MCF 10A (cell line): ENCODE results near the gene RPTOR. TPM values are rescaled to one million over a fixed set of nuclear protein-coding genes. Genes with fewer than 3 reads are reported as not detected.

Experiments used
- BruUV-seq: library from RNA; stranded (reverse); fragments of 400-500 nt; replicated peaks from 2 replicates; lab custom pipeline; 2021; lab: Mats Ljungman, UMichigan
- CTCF ChIA-PET: fragments of 300-600 bp; sonication (Branson Sonifier 250); formaldehyde crosslinking; extraction: SDS; loops from one replicate; lab custom pipeline; 2021; ENCODE audit warnings: antibody characterized with exemption, inconsistent platforms; lab: Yijun Ruan, JAX
- POLR2A ChIA-PET: fragments of 300-600, 350-650 bp; sonication (Branson Sonifier 250); formaldehyde crosslinking; extraction: SDS; loops from one replicate; lab custom pipeline; 2020; ENCODE audit warnings: antibody characterized with exemption, inconsistent platforms; lab: Yijun Ruan, JAX
- DNase-seq: peaks from one replicate; pipeline ENCODE4 v3.0.0-alpha.2; 2018; ENCODE audit not compliant: unreplicated experiment
- H3K27ac Mint-ChIP-seq: one replicate; pipeline ENCODE4 v1.8.0; 2022; ENCODE audit warnings: mild to moderate bottlenecking, low read depth, mixed read lengths; ENCODE audit not compliant: unreplicated experiment
- H3K27me3 Mint-ChIP-seq: one replicate; pipeline ENCODE4 v1.8.0; 2022; ENCODE audit warnings: mixed read lengths; ENCODE audit not compliant: insufficient read depth, unreplicated experiment
- H3K36me3 Mint-ChIP-seq: one replicate; pipeline ENCODE4 v1.8.0; 2022; ENCODE audit warnings: mild to moderate bottlenecking, moderate library complexity, mixed read lengths; ENCODE audit not compliant: insufficient read depth, unreplicated experiment
- H3K4me1 Mint-ChIP-seq: one replicate; pipeline ENCODE4 v1.8.0; 2022; ENCODE audit warnings: mixed read lengths; ENCODE audit not compliant: insufficient read depth, unreplicated experiment
- H3K4me3 Mint-ChIP-seq: one replicate; pipeline ENCODE4 v1.8.0; 2022; ENCODE audit warnings: mild to moderate bottlenecking, moderate library complexity, mixed read lengths; ENCODE audit not compliant: unreplicated experiment
- H3K9me3 Mint-ChIP-seq: one replicate; pipeline ENCODE4 v1.8.0; 2022; ENCODE audit warnings: mixed read lengths; ENCODE audit not compliant: unreplicated experiment
- CTCF ChIP-seq: fragments of 200-600 bp; IDR thresholded peaks from one replicate; pipeline ENCODE4 v1.8.0; 2022; ENCODE audit warnings: antibody characterized with exemption, mild to moderate bottlenecking; ENCODE audit not compliant: unreplicated experiment
- intact Hi-C: fragments of 100-400 bp; cut with micrococcal nuclease; formaldehyde crosslinking; loops from 2 replicates; pipeline ENCODE4 v1.14.1; 2022
- total RNA-seq: library from RNA; stranded (reverse); gene quantifications from 2 replicates; pipeline ENCODE4 v1.2.3, GENCODE V29; 2022

RPTOR gene
- total RNA-seq, 1 experiment from 2014 or later = 41.3 TPM

DNA sequence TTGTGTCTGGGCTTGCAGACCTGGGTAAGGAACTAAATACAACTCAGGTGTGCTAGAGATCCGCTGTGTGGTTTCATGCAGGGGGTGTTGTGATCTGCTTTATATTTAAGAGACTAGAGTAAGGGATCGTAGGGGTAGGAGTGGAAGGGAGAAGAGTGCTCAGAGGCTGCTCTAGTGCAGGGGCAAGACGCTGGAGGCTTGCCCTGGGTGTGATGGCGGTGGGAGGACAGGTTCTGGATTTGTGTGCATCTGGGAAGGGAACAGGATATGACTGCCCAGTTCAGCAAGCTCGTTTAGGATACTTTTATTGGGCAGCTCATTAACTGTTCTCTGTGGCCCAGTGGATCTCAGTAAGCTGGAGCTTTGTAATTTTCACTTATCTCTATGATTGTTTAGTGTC lies 47.6 kb downstream of the RPTOR start:
- no peaks in the 10 kb centered on the region for H3K9me3 Mint-ChIP-seq
- no peak overlapping the region for H3K27ac Mint-ChIP-seq
- TF ChIP-seq CTCF = no peak
- H3K36me3 Mint-ChIP-seq = peaks cover 4% of the 10 kb centered on the region
- ChIA-PET CTCF (interaction anchor here (0.7 kb wide), 2 partner anchors 95 to 305 kb away, joined by 3 read pairs; no protein-coding TSS in a partner anchor), POLR2A (interaction anchor here (0.5 kb wide), 1 partner anchor 154 kb away, joined by 3 read pairs; no protein-coding TSS in a partner anchor)
- BruUV-seq = no TSS peak
- H3K4me1 Mint-ChIP-seq = peaks cover 20% of the 10 kb centered on the region
- H3K27me3 Mint-ChIP-seq = no peaks in the 10 kb centered on the region
- H3K4me3 Mint-ChIP-seq = no peak overlapping the region
- intact Hi-C loops = no loop called here
- no peak for DNase-seq

DNA sequence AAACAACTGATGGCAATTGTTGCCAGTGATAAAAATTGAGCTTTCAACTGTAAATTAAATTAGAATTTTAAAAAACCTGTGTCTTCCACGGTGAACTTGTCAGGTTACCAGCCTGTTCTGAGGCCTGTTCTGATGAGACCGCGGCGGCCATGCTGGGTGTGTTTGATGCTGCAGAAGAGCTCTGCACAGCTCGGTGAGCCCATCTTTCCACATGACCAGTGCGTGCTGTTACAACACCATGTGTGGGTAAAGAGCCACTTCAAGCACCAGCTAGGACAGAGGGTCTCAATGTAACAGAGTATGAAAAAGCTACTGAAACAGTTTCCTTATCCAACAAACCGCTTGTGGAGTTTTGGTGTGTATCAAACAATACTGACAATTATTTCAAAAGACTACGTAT lies 48.5 kb downstream of the RPTOR start:
- Mint-ChIP-seq H3K27me3 (no peaks in the 10 kb centered on the region), H3K36me3 (peaks cover 6% of the 10 kb centered on the region), H3K27ac (no peak overlapping the region), H3K4me3 (no peak overlapping the region), H3K9me3 (no peaks in the 10 kb centered on the region), H3K4me1 (peaks cover 19% of the 10 kb centered on the region)
- DNase-seq = no peak
- CTCF ChIA-PET = interaction anchor here (0.6 to 1.0 kb wide), 2 partner anchors 11 to 65 kb away, joined by 3 read pairs; no protein-coding TSS in a partner anchor
- intact Hi-C loops = no loop called here
- POLR2A ChIA-PET = no interaction called here
- BruUV-seq = no TSS peak
- TF ChIP-seq CTCF = no peak

DNA sequence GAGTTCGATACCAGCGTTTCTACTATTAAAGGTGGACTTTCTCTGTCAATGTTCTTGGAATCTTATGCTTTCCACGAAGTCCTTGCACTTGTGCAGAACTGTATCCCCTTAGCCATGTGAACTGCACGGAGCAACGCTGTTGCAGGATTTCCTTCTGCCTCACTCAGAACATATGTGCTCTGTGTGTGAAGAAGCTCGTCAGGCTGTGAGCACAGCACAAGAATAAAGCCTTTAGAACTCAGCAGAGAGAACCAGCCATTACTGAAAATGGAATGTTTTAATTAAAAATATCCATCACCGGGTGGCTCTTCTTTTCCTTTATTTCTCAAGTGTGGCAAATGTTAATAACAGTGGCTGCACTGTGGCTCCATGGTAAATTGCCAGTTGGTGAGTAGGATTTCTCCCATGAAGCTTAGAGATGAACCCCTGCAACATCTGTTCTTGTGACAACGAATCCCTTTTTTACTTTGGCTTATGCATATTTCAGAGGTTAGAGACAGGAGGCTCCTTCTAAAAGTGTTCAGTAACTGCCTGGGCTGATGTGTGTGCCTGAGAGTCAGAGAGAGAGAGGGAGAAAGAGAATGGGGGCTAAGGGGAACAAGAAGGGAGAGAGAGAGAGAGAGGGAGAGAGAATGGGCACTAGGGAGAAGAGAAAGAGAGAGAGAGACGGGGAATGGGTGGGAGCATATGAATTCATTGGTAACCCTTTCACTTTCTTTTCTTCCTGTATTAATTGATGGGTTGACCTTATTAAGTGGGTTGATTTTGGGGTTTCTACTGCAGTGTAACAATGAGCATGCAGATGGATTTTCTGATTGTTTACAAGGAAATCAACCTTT lies 50.0 kb downstream of the RPTOR start:
- TF ChIP-seq CTCF = no peak
- H3K27me3 Mint-ChIP-seq = no peaks in the 10 kb centered on the region
- H3K27ac Mint-ChIP-seq = no peak overlapping the region
- H3K4me3 Mint-ChIP-seq = no peak overlapping the region
- no peaks in the 10 kb centered on the region for H3K9me3 Mint-ChIP-seq
- no peak for DNase-seq
- ChIA-PET POLR2A (interaction anchor here (0.6 kb wide), 1 partner anchor 243 kb away, joined by 3 read pairs; no protein-coding TSS in a partner anchor), CTCF (no interaction called here)
- peaks cover 24% of the 10 kb centered on the region for H3K4me1 Mint-ChIP-seq
- peaks cover 6% of the 10 kb centered on the region for H3K36me3 Mint-ChIP-seq
- BruUV-seq = no TSS peak
- intact Hi-C loops = no loop called here
